ENCODE measurements around the gene TOLLIP.

- no peak for TF ChIP-seq POLR2AphosphoS5 (IDR thresholded peaks at IDR 0.05; ENCODE audit: borderline replicate concordance, low read depth, low read length)
- no peak for TF ChIP-seq FOXP2 (optimal IDR thresholded peaks at IDR 0.05; ENCODE audit: control extremely low read depth, extremely low read length, insufficient read depth)
- no peak for TF ChIP-seq EZH2 (IDR thresholded peaks at IDR 0.05)
Measured at GRCh38 chr11:1303973-1304372, 5.5 kb downstream of the TOLLIP start.
